Measurements from ENCODE around the gene NNAT.

GRCh38 chr20:37560629-37561028 lies 39.6 kb downstream of the NNAT start:
- TF ChIP-seq CTCF (IDR thresholded peaks at IDR 0.05) (no peak), POLR2A (IDR thresholded peaks at IDR 0.05) (no peak), POLR2AphosphoS5 (IDR thresholded peaks at IDR 0.05) (no peak), EP300 (IDR thresholded peaks at IDR 0.05) (no peak)

All from stomach (tissue), 4 donors.